Adrenal gland (tissue), 12 donors: ENCODE data around the gene FOXP2. TPM values are rescaled to one million over a fixed set of nuclear protein-coding genes. Genes with fewer than 3 reads are reported as not detected.
A peak's percentile ranks its signal among the peaks of the same experiment; 100 is the strongest.
"Not testable (repeated sequence)": the region's sequence is repeated elsewhere in the genome, so short reads cannot be mapped to it uniquely, and the experiment has no call there.

Experiments
- DNase-seq, 7 donors: peaks; one replicate each; pipeline ENCODE4 v3.0.0-alpha.2; 2019 to 2020
- H3K27ac ChIP-seq, 5 donors: fragments of 200-600 bp; sonication (generic) in 4 of 5; 1 replicate in 3 of 5; 2 replicates in 2 of 5; pipeline versions ENCODE4 v1.5.1 to v1.8.0; 2016 to 2020; ENCODE audit warnings: mild to moderate bottlenecking in 1 of 5
- H3K27me3 ChIP-seq: fragments of 200-600 bp; 2 replicates; pipeline ENCODE4 v1.8.0; 2021
- H3K36me3 ChIP-seq, 2 donors: fragments of 200-600 bp; replicated peaks in 1 of 2; 1 replicate in 1 of 2; 2 replicates in 1 of 2; pipeline versions ENCODE4 v1.5.1 to v1.8.0; 2018 to 2022
- H3K4me1 ChIP-seq, 2 donors: fragments of 200-600 bp; replicated peaks in 1 of 2; 1 replicate in 1 of 2; 2 replicates in 1 of 2; pipeline versions ENCODE4 v1.5.1 to v1.8.0; 2018 to 2021
- H3K4me3 ChIP-seq, 4 donors: fragments of 200-600 bp; sonication (generic) in 3 of 4; one replicate each; pipeline ENCODE4 v1.5.1; 2016 to 2018
- H3K9me3 ChIP-seq, 3 donors: fragments of 200-600 bp; sonication (generic) in 1 of 3; replicated peaks in 1 of 3; 1 replicate in 2 of 3; 2 replicates in 1 of 3; pipeline versions ENCODE4 v1.5.1 to v1.8.0; 2016 to 2021
- POLR2A ChIP-seq, 2 donors: fragments of 450-650 bp; IDR thresholded peaks; one replicate each; pipeline ENCODE4 v1.6.1; 2017; ENCODE audit warnings: antibody characterized with exemption in 2 of 2, mild to moderate bottlenecking in 2 of 2, moderate library complexity in 1 of 2
- WGBS, 4 donors: extraction: QIAGEN DNeasy Blood & Tissue Kit in 2 of 4; methylation state at CpG; one replicate each; pipeline versions ENCODE4 v1.1.5 to v1.1.7; 2013 to 2017; 5-methylcytosine and 5-hydroxymethylcytosine counted together
- intact Hi-C, 2 donors: fragments of 100-400 bp; cut with DNase I; formaldehyde crosslinking; loops; one replicate each; pipeline versions ENCODE4 v1.14.1 to v1.15.0; 2022 to 2023
- polyA plus RNA-seq, 3 donors: library from polyadenylated mRNA; stranded (reverse); fragments of 200-250 nt in 2 of 3; fragments of 350-450 nt in 1 of 3; fragmentation: Illumina TruSeq in 1 of 3; extraction: RNeasy Lipid Tissue Mini Kit (QIAGEN cat#74804) in 1 of 3; gene quantifications; one replicate each; pipeline ENCODE4 v1.2.3, GENCODE V29; 2013 to 2014
- total RNA-seq, 9 donors: library from RNA; depleted of rRNA in 4 of 9; stranded (reverse); fragments of >200 nt in 4 of 9; fragments of 120-200 nt in 1 of 9; fragmentation: NEBNext Ultra II Directional in 1 of 9; extraction: Animal tissue kit (Norgen Biotek cat#: 25700) in 1 of 9; gene quantifications; one replicate each; pipeline versions ENCODE4 v1.1.0 to v1.2.4, GENCODE V29; 2013 to 2023
- TF ChIP-seq, protein P1 (sequence below), 6 experiments: fragments of 450-650 bp in 4 of 6; fragments of 200-600 bp in 2 of 6; sonication (generic) in 1 of 6; IDR thresholded peaks; 1 replicate in 5 of 6; 2 replicates in 1 of 6; pipeline versions ENCODE4 v1.5.1 to v1.8.0; 2016 to 2021; ENCODE audit warnings: antibody characterized with exemption in 6 of 6, mild to moderate bottlenecking in 2 of 6, moderate library complexity in 1 of 6
- donor health status: healthy with polysubstance abuse.
- donor health status: Bipolar disorder and iron deficiency.
- donor health status: DM: yes; HTN: yes; CAD: no.
- donor health status: DM: no; HTN: no; CAD: no.
- donor health status: DM: no; HTN: no; CAD: no.
- donor health status: DM: yes; HTN: yes; CAD: no.

The FOXP2 gene
- total and polyA plus RNA-seq, 12 donors = 1.1 to 14.5 (median 2.7) TPM

DNA sequence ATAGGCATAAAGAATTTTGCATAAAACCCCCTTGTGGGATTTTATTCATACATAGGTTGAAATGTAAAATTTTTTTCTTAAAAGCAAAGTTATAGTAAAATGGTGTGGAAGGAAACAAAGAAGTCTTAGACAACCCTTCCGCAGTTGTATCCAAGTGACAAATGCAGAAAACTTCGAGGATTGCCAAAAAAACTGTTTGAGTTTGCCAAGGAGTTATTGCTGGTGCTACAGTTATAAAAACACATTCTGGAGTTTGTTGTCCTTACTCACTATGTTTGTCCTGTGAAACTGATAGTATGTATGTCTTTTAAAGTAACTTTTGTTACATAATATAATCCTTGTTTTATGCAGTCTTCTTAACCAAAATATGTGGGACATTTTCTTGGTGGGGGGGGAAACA lies 120.3 kb downstream of the FOXP2 start:
- Histone ChIP-seq H3K36me3 (no peaks in the 10 kb centered on the region), H3K4me1 (no peaks in the 10 kb centered on the region), H3K4me3 (no peak overlapping the region), H3K27me3 (no peaks in the 10 kb centered on the region), H3K27ac (no peak overlapping the region), H3K9me3 (no peaks in the 10 kb centered on the region)
- WGBS, 4 donors = 56 to 68% (median 62%) methylated on average over 2 of the region's 2 CpGs
- intact Hi-C loops = no loop called here
- DNase-seq = no peak
- no peak for TF ChIP-seq POLR2A (IDR thresholded peaks at IDR 0.05)
- TF ChIP-seq, protein P1, sequence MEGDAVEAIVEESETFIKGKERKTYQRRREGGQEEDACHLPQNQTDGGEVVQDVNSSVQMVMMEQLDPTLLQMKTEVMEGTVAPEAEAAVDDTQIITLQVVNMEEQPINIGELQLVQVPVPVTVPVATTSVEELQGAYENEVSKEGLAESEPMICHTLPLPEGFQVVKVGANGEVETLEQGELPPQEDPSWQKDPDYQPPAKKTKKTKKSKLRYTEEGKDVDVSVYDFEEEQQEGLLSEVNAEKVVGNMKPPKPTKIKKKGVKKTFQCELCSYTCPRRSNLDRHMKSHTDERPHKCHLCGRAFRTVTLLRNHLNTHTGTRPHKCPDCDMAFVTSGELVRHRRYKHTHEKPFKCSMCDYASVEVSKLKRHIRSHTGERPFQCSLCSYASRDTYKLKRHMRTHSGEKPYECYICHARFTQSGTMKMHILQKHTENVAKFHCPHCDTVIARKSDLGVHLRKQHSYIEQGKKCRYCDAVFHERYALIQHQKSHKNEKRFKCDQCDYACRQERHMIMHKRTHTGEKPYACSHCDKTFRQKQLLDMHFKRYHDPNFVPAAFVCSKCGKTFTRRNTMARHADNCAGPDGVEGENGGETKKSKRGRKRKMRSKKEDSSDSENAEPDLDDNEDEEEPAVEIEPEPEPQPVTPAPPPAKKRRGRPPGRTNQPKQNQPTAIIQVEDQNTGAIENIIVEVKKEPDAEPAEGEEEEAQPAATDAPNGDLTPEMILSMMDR (IDR thresholded peaks at IDR 0.05) = no peak

- no peaks in the 10 kb centered on the region for H3K27me3 ChIP-seq
- no peaks in the 10 kb centered on the region for H3K9me3 ChIP-seq
- no peak overlapping the region for H3K4me3 ChIP-seq
- intact Hi-C loops = no loop called here
- no peaks in the 10 kb centered on the region for H3K4me1 ChIP-seq
- no peak for TF ChIP-seq POLR2A (IDR thresholded peaks at IDR 0.05)
- TF ChIP-seq, protein P1 (IDR thresholded peaks at IDR 0.05) = peak in 1 of 6 experiments; percentile 27
- H3K36me3 ChIP-seq = no peaks in the 10 kb centered on the region
- peak in 2 of 7 donors; percentile 6 to 7 for DNase-seq
- H3K27ac ChIP-seq = no peak overlapping the region
Observed at GRCh38 chr7:114539575-114539974, 125.0 kb downstream of the FOXP2 start.

GRCh38 chr7:114540291-114540690 lies 125.7 kb downstream of the FOXP2 start:
- Histone ChIP-seq H3K27me3 (no peaks in the 10 kb centered on the region), H3K4me3 (no peak overlapping the region), H3K9me3 (no peaks in the 10 kb centered on the region), H3K4me1 (no peaks in the 10 kb centered on the region), H3K36me3 (no peaks in the 10 kb centered on the region), H3K27ac (no peak overlapping the region)
- DNase-seq = no peak
- intact Hi-C loops = no loop called here
- TF ChIP-seq POLR2A (IDR thresholded peaks at IDR 0.05) = no peak
- TF ChIP-seq, protein P1 (IDR thresholded peaks at IDR 0.05) = no peak
- WGBS, 4 donors = 73 to 91% (median 84%) methylated on average over 1 of the region's 1 CpG

DNA sequence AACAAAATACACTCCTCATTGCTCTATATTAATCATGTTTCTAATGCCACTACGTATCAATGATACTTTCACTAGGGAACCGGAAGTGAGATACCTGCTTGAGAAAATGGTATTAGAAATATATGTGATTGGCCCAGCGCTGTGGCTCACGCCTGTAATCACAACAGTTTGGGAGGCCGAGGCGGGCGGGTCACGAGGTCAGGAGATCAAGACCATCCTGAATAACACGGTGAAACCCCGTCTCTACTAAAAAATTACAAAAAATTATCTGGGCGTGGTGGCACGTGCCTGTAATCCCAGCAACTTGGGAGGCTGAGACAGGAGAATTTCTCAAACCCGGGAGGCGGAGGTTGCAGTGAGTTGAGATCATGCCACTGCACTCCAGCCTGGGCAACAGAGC lies 132.7 kb downstream of the FOXP2 start:
- intact Hi-C loops, H3K4me3 ChIP-seq, H3K36me3 ChIP-seq, H3K4me1 ChIP-seq, H3K9me3 ChIP-seq, DNase-seq, H3K27ac ChIP-seq, H3K27me3 ChIP-seq: not testable (repeated sequence)
- WGBS, 4 donors = 90 to 96% (median 90%) methylated on average over 12 to 14 of the region's 14 CpGs

- Histone ChIP-seq H3K36me3 (no peaks in the 10 kb centered on the region), H3K4me3 (no peak overlapping the region), H3K4me1 (no peaks in the 10 kb centered on the region), H3K27me3 (no peaks in the 10 kb centered on the region), H3K9me3 (no peaks in the 10 kb centered on the region), H3K27ac (no peak overlapping the region)
- TF ChIP-seq POLR2A (IDR thresholded peaks at IDR 0.05) = no peak
- TF ChIP-seq, protein P1 (IDR thresholded peaks at IDR 0.05) = no peak
- intact Hi-C loops = no loop called here
- DNase-seq = no peak
- WGBS, 4 donors = 42 to 58% (median 49%) methylated on average over 1 of the region's 1 CpG
Observed at GRCh38 chr7:114548081-114548980, 133.7 kb downstream of the FOXP2 start.
